ENCODE measurements around the gene MORF4L2.

Gene MORF4L2

GRCh38 chrX:103629318-103630170, 57.0 kb downstream of the MORF4L2 start:
- Histone ChIP-seq H3K9me3 (ENCODE audit: control insufficient read depth, low read length) (no peaks in the 10 kb centered on the region), H3K27me3 (replicated peaks; ENCODE audit: control insufficient read depth, insufficient read depth, low read length) (peaks cover 3% of the 10 kb centered on the region), H3K9ac (ENCODE audit: low read length) (peak overlapping the region; percentile 91), H3K36me3 (ENCODE audit: control insufficient read depth, insufficient read depth, low read length, severe bottlenecking) (no peaks in the 10 kb centered on the region), H3K4me1 (ENCODE audit: control insufficient read depth, insufficient read depth, low read length) (peaks cover 13% of the 10 kb centered on the region), H3K4me3 (ENCODE audit: low read length) (peak overlapping the region; percentile 88)
- DNase-seq (ENCODE audit: low read depth), result peak; percentile 69

DNA sequence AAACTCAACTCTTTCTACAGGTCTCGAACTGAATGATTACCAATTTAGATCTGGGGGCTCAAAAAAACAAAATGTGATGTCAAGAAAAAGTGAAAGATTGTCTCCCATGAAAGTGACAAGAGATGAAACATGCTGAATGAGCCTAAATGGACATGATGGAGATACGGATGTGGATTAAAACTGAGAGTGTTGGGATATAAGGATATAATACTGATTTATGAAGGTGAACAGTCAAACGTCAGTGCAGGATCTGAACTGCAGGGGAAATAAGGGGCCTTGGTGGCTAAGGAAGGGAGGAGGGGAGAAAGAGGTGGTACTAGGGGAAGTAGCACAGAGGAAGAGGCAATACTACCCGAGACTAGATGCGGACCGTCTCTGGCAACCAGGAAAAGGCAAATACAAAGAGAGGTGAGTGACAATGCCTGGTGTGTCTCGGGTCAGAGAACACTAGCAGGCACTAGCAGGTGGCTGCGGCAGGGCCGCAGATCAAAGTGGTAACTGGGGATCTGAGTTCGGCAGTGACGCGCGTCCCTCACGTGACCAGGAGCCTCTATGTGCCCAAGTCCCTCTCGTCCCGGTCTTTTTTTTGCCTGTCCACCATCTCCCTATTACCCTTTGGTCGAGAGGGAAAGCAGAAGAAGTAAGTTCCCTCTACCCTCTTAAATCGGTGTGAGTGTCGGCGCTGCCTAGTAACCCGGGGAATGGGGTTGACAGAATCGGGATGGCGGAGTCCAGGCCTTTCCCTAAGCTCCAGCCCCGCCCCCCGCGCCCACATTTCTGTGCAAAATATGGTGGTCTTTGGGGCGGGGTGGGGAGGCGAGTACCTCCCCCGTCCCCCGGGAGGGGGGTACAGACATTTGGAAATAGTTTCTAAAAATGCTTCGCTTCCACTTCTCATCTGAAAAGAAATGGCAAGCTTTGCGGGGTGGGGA, 57.8 kb downstream of the MORF4L2 start, which contains the start of gene TCEAL1:
Gene TCEAL1, plus strand, starts transcription at position 590 of the 932 bp plus-strand sequence. CDS start 942 bp downstream, outside the sequence.
- Histone ChIP-seq H3K4me3 (ENCODE audit: low read length) (peak within 1 kb of the TSS; percentile 88), H3K4me1 (ENCODE audit: control insufficient read depth, insufficient read depth, low read length) (peaks cover 13% of the 10 kb centered on the region), H3K9ac (ENCODE audit: low read length) (peak within 1 kb of the TSS; percentile 91), H3K27me3 (replicated peaks; ENCODE audit: control insufficient read depth, insufficient read depth, low read length) (peaks cover 3% of the 10 kb centered on the region), H3K36me3 (ENCODE audit: control insufficient read depth, insufficient read depth, low read length, severe bottlenecking) (no peaks in the 10 kb centered on the region), H3K9me3 (ENCODE audit: control insufficient read depth, low read length) (no peaks in the 10 kb centered on the region)
- DNase-seq (ENCODE audit: low read depth), result peak; percentile 62

DNA sequence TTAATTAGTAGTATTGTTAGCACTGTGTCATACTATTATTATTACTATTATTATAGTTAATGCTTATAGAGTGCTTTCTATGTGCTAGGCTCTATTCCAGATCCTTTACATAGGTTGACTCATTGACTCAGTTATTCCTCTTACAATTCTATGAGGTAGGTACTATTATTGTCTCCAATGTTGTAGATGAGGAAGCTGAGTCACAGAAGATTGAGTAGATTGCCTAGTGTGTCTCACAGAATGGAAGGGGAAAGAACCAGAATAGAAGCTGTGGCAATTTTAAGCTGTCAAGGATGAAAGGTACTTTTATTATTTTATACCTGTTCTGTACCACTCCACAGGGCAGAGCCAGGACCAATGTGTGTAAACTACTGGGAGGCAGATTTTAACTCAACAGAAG, 59.6 kb downstream of the MORF4L2 start:
- Histone ChIP-seq H3K27me3 (replicated peaks; ENCODE audit: control insufficient read depth, insufficient read depth, low read length) (peaks cover 3% of the 10 kb centered on the region), H3K9me3 (ENCODE audit: control insufficient read depth, low read length) (no peaks in the 10 kb centered on the region), H3K4me1 (ENCODE audit: control insufficient read depth, insufficient read depth, low read length) (peaks cover 13% of the 10 kb centered on the region), H3K36me3 (ENCODE audit: control insufficient read depth, insufficient read depth, low read length, severe bottlenecking) (no peaks in the 10 kb centered on the region), H3K4me3 (ENCODE audit: low read length) (no peak overlapping the region), H3K9ac (ENCODE audit: low read length) (no peak overlapping the region)
- no peak for DNase-seq (ENCODE audit: low read depth)
